HepG2 (cell line): Measurements from ENCODE around the gene GPBAR1. TPM values are rescaled to one million over a fixed set of nuclear protein-coding genes. Genes with fewer than 3 reads are reported as not detected.

Experiments
- CEBPB ChIP-seq: IDR thresholded peaks from 2 replicates; pipeline ENCODE4 v1.6.1; 2011; ENCODE audit warnings: low read depth, low read length, improper control_type of control experiment, borderline replicate concordance
- CREB1 ChIP-seq, 2 experiments: fragments of 450-650 bp in 1 of 2; IDR thresholded peaks; 2 replicates each; pipeline ENCODE4 v1.6.1; 2016 to 2017; ENCODE audit warnings: control low read depth in 1 of 2, mild to moderate bottlenecking in 1 of 2, missing compliant biosample characterization in 1 of 2, missing genetic modification characterization in 1 of 2
- PHF8 ChIP-seq: sonication (generic); formaldehyde crosslinking; IDR thresholded peaks from 2 replicates; pipeline ENCODE4 v1.5.0; 2020; ENCODE audit warnings: missing genetic modification reagents
- PLRG1 ChIP-seq: fragments of 450-650 bp; conservative IDR thresholded peaks from 2 replicates; pipeline ENCODE4 v1.6.1; 2016
- REXO4 ChIP-seq: sonication (generic); formaldehyde crosslinking; IDR thresholded peaks from 2 replicates; pipeline ENCODE4 v1.8.0; 2022; ENCODE audit warnings: missing genetic modification reagents, mild to moderate bottlenecking, borderline replicate concordance
- RFX1 ChIP-seq: fragments of 450-650 bp; IDR thresholded peaks from 2 replicates; pipeline ENCODE4 v1.6.1; 2017
- TCF7L2 ChIP-seq: IDR thresholded peaks from 2 replicates; pipeline ENCODE4 v1.6.1; 2011; ENCODE audit warnings: mild to moderate bottlenecking, low read depth, low read length, moderate library complexity
- ZFY ChIP-seq: sonication (generic); formaldehyde crosslinking; IDR thresholded peaks from 2 replicates; pipeline ENCODE4 v1.4.0; 2020; ENCODE audit warnings: missing genetic modification reagents
- ZNF180 ChIP-seq: sonication (generic); formaldehyde crosslinking; IDR thresholded peaks from 2 replicates; pipeline ENCODE4 v1.4.0; 2020; ENCODE audit warnings: low read depth, missing genetic modification reagents, borderline replicate concordance
- ZNF367 ChIP-seq: sonication (generic); formaldehyde crosslinking; IDR thresholded peaks from 2 replicates; pipeline ENCODE4 v1.4.0; 2020; ENCODE audit warnings: missing genetic modification reagents, borderline replicate concordance
- ZNF547 ChIP-seq: sonication (generic); formaldehyde crosslinking; IDR thresholded peaks from 2 replicates; pipeline ENCODE4 v1.5.1; 2020; ENCODE audit warnings: mild to moderate bottlenecking, missing genetic modification reagents
- ZNF788 ChIP-seq: sonication (generic); formaldehyde crosslinking; IDR thresholded peaks from 2 replicates; pipeline ENCODE4 v1.5.0; 2020; ENCODE audit warnings: mild to moderate bottlenecking, missing genetic modification reagents, borderline replicate concordance
- polyA plus RNA-seq, 8 experiments: library from polyadenylated mRNA; depleted of rRNA in 3 of 8; stranded (reverse) in 7 of 8; unstranded in 1 of 8; fragments of >200 nt; fragmentation: Illumina TruSeq in 4 of 8; extraction: Trizol in 4 of 8; gene quantifications; 2 replicates each; pipeline versions ENCODE4 v1.2.1 to v1.2.3, GENCODE V29; 2011 to 2016; ENCODE audit warnings: low read depth in 4 of 8, missing spikeins in 1 of 8, mixed read lengths in 1 of 8; ENCODE audit not compliant: insufficient read depth in 1 of 8
- total RNA-seq, 5 experiments: library from RNA; depleted of rRNA; stranded (reverse); fragments of >200 nt; fragmentation: Illumina TruSeq; extraction: Trizol; gene quantifications; 2 replicates each; pipeline ENCODE4 v1.2.3, GENCODE V29; 2016; ENCODE audit warnings: low read depth in 1 of 5
- TF ChIP-seq, protein P1 (sequence below): sonication (generic); formaldehyde crosslinking; IDR thresholded peaks from 2 replicates; pipeline ENCODE4 v1.9.0; 2021; ENCODE audit warnings: mild to moderate bottlenecking, missing genetic modification reagents
- TF ChIP-seq, protein P2 (sequence below): sonication (generic); IDR thresholded peaks from 2 replicates; pipeline ENCODE4 v1.6.1; 2016; ENCODE audit warnings: low read depth, borderline replicate concordance
- TF ChIP-seq, protein P3 (sequence below): sonication (generic); formaldehyde crosslinking; IDR thresholded peaks from 2 replicates; pipeline ENCODE4 v1.8.1; 2023; ENCODE audit warnings: mild to moderate bottlenecking, missing genetic modification reagents, borderline replicate concordance
- TF ChIP-seq, protein P4 (sequence below): sonication (generic); formaldehyde crosslinking; IDR thresholded peaks from 2 replicates; pipeline ENCODE4 v1.8.0; 2022; ENCODE audit warnings: missing genetic modification reagents, mild to moderate bottlenecking, moderate library complexity, borderline replicate concordance
- TF ChIP-seq, protein P5 (sequence below): sonication (generic); formaldehyde crosslinking; IDR thresholded peaks from 2 replicates; pipeline ENCODE4 v1.5.0; 2020; ENCODE audit warnings: mild to moderate bottlenecking, missing genetic modification reagents, borderline replicate concordance

Gene GPBAR1
- total and polyA plus RNA-seq, 2 of the 13 experiments (the other 11 are each of a cell fraction or from before 2014, with no cell fraction given): 0.05 to 0.09 TPM

DNA sequence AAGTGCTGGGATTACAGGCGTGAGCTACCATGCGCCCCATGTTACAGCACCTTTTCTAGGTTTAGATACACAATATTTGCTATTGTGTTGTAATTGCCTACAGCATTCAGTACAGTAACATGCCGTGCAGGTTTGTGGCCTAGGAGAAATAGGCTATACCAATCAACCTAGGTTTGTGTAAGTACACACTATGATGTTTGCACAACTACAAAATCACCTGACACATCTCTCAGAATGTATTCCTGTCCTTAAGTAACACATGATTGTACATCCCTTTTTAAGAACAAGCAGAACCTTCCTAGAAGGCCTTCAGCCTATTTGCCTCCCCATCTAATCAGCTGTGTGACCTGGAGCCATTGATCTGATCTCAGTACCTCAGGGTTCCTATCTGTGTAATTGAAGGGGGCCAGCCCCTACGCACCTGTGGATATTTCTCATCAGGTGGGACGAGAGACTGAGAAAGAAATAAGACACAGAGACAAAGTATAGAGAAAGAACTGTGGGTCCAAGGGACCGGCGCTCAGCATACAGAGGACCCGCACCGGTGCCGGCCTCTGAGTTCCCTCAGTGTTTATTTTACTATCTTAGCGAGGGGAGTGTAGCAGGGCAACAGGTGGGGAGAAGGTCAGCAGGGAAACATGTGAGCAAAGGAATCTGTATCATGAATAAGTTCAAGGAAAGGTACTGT lies 50.2 kb downstream of the GPBAR1 start (continued):
- TF ChIP-seq, protein P1, sequence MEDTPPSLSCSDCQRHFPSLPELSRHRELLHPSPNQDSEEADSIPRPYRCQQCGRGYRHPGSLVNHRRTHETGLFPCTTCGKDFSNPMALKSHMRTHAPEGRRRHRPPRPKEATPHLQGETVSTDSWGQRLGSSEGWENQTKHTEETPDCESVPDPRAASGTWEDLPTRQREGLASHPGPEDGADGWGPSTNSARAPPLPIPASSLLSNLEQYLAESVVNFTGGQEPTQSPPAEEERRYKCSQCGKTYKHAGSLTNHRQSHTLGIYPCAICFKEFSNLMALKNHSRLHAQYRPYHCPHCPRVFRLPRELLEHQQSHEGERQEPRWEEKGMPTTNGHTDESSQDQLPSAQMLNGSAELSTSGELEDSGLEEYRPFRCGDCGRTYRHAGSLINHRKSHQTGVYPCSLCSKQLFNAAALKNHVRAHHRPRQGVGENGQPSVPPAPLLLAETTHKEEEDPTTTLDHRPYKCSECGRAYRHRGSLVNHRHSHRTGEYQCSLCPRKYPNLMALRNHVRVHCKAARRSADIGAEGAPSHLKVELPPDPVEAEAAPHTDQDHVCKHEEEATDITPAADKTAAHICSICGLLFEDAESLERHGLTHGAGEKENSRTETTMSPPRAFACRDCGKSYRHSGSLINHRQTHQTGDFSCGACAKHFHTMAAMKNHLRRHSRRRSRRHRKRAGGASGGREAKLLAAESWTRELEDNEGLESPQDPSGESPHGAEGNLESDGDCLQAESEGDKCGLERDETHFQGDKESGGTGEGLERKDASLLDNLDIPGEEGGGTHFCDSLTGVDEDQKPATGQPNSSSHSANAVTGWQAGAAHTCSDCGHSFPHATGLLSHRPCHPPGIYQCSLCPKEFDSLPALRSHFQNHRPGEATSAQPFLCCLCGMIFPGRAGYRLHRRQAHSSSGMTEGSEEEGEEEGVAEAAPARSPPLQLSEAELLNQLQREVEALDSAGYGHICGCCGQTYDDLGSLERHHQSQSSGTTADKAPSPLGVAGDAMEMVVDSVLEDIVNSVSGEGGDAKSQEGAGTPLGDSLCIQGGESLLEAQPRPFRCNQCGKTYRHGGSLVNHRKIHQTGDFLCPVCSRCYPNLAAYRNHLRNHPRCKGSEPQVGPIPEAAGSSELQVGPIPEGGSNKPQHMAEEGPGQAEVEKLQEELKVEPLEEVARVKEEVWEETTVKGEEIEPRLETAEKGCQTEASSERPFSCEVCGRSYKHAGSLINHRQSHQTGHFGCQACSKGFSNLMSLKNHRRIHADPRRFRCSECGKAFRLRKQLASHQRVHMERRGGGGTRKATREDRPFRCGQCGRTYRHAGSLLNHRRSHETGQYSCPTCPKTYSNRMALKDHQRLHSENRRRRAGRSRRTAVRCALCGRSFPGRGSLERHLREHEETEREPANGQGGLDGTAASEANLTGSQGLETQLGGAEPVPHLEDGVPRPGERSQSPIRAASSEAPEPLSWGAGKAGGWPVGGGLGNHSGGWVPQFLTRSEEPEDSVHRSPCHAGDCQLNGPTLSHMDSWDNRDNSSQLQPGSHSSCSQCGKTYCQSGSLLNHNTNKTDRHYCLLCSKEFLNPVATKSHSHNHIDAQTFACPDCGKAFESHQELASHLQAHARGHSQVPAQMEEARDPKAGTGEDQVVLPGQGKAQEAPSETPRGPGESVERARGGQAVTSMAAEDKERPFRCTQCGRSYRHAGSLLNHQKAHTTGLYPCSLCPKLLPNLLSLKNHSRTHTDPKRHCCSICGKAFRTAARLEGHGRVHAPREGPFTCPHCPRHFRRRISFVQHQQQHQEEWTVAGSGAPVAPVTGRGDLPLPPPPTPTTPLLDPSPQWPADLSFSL (CRISPR knock-in tag): peak; percentile 84
- TF ChIP-seq ZNF788 (CRISPR knock-in tag) (no peak; the same call in 1 of the 2 replicates), ZNF547 (CRISPR knock-in tag) (no peak), REXO4 (CRISPR knock-in tag) (no peak), RFX1 (no peak), CREB1 (IDR thresholded peaks at IDR 0.05) (no peak), CREB1 (CRISPR knock-in tag; IDR thresholded peaks at IDR 0.05) (peak; percentile 50; the same call in 1 of the 2 replicates), TCF7L2 (no peak), ZFY (CRISPR knock-in tag) (0 out of 2 replicates have a peak, but pooled peaks have one; percentile 31), PLRG1 (no peak), ZNF180 (CRISPR knock-in tag) (no peak), ZNF367 (CRISPR knock-in tag) (no peak), CEBPB (peak; percentile 47; the same call in 1 of the 2 replicates), PHF8 (CRISPR knock-in tag) (no peak)
- TF ChIP-seq, protein P2, sequence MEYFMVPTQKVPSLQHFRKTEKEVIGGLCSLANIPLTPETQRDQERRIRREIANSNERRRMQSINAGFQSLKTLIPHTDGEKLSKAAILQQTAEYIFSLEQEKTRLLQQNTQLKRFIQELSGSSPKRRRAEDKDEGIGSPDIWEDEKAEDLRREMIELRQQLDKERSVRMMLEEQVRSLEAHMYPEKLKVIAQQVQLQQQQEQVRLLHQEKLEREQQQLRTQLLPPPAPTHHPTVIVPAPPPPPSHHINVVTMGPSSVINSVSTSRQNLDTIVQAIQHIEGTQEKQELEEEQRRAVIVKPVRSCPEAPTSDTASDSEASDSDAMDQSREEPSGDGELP: peak; percentile 56; the same call in 1 of the 2 replicates
- TF ChIP-seq, protein P3, sequence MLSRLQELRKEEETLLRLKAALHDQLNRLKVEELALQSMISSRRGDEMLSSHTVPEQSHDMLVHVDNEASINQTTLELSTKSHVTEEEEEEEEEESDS (CRISPR knock-in tag): no peak
- TF ChIP-seq, protein P4, sequence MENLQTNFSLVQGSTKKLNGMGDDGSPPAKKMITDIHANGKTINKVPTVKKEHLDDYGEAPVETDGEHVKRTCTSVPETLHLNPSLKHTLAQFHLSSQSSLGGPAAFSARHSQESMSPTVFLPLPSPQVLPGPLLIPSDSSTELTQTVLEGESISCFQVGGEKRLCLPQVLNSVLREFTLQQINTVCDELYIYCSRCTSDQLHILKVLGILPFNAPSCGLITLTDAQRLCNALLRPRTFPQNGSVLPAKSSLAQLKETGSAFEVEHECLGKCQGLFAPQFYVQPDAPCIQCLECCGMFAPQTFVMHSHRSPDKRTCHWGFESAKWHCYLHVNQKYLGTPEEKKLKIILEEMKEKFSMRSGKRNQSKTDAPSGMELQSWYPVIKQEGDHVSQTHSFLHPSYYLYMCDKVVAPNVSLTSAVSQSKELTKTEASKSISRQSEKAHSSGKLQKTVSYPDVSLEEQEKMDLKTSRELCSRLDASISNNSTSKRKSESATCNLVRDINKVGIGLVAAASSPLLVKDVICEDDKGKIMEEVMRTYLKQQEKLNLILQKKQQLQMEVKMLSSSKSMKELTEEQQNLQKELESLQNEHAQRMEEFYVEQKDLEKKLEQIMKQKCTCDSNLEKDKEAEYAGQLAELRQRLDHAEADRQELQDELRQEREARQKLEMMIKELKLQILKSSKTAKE (CRISPR knock-in tag): 0 out of 2 replicates have a peak, but pooled peaks have one; percentile 5
- TF ChIP-seq, protein P5, sequence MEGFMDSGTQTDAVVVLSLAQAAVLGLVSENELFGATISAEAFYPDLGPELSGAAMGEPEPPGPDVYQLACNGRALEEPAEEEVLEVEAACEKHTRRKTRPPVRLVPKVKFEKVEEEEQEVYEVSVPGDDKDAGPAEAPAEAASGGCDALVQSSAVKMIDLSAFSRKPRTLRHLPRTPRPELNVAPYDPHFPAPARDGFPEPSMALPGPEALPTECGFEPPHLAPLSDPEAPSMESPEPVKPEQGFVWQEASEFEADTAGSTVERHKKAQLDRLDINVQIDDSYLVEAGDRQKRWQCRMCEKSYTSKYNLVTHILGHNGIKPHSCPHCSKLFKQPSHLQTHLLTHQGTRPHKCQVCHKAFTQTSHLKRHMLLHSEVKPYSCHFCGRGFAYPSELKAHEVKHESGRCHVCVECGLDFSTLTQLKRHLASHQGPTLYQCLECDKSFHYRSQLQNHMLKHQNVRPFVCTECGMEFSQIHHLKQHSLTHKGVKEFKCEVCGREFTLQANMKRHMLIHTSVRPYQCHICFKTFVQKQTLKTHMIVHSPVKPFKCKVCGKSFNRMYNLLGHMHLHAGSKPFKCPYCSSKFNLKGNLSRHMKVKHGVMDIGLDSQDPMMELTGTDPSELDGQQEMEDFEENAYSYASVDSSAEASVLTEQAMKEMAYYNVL (CRISPR knock-in tag): no peak
